ENCODE measurements around the gene C17orf67.

Gene C17orf67

GRCh38 chr17:56808503-56808902, 25.2 kb downstream of the C17orf67 start:
- DNase-seq (ENCODE audit: low read depth) = no peak

- DNase-seq (ENCODE audit: low read depth) = no peak
Observed at GRCh38 chr17:56807723-56808122, 26.0 kb downstream of the C17orf67 start.

DNA sequence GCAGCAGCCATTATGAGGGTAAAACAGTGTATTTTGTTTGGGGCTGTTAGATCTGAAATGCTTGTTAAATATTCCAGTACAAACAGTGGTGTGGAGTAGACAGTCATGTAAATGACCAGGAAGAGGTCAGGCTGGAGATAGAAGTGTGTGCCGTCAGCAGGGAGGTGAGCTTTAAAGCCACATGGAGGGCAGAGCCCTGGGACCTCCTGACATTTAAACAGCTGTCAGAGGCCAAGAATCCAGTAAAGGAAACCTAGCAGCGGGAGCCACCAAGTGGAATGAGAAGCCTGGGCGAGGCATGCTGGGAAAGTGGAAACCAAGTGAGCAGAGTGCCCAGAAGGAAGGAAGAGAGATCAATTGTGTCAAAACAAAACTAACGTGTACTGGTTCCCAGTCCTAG, 26.8 kb downstream of the C17orf67 start:
- DNase-seq (ENCODE audit: low read depth) = no peak

GRCh38 chr17:56804454-56804853, 29.3 kb downstream of the C17orf67 start:
- DNase-seq (ENCODE audit: low read depth) = peak; percentile 20

DNA sequence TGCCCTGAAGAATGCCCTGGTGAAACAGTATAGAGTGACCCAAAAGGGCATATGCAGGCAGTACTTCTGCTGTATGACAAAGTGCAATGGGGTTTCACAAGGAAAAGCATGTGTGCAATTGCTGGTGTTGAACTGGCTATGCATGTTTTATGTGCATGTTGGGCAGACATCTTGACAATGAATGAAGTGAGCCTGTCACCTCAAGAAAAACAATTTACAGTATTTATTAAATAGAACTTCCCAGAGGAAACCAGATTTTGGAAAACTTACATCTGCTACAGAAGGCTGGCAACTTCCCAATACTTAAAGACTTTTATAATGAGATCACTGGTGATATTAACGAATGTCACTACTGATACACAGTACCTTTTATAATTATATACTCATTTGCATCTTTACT, 30.6 kb downstream of the C17orf67 start:
- no peak for DNase-seq (ENCODE audit: low read depth)

- DNase-seq (ENCODE audit: low read depth) = no peak
Observed at GRCh38 chr17:56801459-56802178, 32.1 kb downstream of the C17orf67 start.

DNA sequence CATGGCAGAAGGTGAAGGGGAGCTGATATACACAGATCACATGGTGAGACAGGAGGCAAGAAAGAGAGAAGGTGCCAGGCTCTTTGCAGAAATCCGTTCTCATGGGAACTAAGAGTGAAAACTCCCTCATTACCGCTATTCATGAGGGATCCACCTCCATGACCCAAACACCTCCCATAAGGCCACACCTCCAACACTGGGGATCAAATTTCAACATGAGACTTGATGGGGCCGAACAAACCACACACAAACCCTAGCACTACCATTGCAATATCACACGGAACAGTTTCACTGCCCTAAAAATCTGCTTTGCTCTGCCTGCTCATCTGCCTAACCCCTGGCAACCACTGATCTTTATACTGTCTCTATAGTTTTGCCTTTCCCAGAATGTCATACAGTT, 34.8 kb downstream of the C17orf67 start:
- DNase-seq (ENCODE audit: low read depth) = peak; percentile 51

DNA sequence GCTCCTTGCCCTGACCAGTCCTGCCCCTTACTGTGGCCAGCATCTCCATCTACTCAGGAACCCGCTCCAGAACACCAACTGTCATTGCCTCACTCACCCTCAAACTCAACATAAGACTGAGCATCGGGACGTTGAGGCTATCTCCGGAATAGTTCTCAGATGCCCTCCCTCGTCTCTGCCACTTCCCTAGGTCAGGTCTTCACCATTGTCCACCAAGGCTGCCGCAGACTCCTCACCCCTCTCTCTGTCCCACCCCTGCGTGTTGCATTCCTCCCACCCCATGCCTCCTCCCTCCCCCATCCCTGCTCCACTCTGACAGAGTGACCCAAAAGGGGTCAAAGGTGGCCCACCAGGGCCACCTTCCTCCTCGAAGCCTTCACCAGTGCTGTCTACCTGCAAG, 37.2 kb downstream of the C17orf67 start:
- no peak for DNase-seq (ENCODE audit: low read depth)

DNA sequence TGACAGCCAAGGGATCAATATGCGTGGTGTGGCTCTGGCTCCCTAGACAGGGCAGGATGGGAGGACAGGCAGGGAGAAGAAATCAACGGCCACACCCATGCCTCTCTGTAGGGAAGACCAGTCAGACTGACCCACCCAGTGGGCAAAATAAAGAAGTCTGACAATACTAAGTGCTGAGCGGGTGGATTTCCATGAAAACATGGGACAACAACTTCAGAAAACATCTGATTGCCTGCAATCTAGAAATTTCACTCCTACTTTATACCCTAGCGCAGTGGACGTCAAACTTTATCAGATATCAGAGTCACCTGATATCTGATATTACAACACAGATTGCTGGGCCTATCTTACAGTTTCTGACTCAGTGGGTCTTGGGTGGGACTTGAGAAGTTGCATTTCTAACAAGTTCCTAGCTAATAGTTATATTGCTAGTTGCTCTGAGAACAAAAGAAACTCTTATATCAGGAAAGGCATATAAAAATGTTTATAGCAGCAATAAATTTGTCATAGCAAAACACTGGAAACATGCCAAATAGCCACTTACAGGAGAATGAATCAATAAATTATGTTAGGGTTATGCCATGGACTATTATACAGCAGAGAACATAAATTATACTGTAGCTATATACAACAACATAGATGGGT, 38.4 kb downstream of the C17orf67 start:
- no peak for DNase-seq (ENCODE audit: low read depth)

DNA sequence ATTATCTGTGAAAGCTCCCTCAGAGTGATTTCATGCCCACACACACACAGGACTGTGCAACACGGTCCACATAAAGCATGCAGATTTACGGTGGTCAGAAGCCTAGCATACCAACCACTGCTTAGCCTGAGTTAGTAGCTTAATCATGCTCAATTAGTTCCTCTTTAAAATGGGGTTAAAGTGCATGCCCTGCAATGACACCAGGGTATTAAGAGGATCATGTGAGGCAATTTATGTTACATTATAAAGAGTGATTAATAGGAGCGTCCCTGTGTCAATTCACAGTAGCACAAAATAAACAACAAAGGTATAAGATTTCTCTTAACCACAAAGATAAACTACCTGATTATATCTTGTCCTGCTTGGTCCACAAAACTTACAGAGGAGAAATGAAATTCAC, 39.8 kb downstream of the C17orf67 start:
- DNase-seq (ENCODE audit: low read depth) = peak; percentile 30

- no peak for DNase-seq (ENCODE audit: low read depth)
Observed at GRCh38 chr17:56793531-56793930, 40.2 kb downstream of the C17orf67 start.

DNA sequence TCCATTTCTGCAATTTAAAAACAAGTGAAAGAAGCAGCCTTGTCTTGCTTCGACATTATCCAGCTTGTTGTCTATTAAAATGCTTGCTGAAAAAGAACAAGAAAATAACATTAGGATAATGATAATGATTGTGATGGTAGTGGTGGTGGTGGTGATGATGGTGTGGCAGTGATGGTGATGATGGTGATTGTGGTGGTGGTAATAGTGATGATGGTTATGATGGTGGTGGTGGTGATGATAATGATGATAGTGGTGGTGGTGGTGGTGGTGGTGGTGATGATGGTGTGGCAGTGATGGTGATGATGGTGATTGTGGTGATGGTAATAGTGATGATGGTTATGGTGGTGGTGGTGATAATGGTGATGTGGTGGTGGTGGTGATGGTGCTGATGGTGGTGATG, 41.5 kb downstream of the C17orf67 start:
- no peak for DNase-seq (ENCODE audit: low read depth)

DNA sequence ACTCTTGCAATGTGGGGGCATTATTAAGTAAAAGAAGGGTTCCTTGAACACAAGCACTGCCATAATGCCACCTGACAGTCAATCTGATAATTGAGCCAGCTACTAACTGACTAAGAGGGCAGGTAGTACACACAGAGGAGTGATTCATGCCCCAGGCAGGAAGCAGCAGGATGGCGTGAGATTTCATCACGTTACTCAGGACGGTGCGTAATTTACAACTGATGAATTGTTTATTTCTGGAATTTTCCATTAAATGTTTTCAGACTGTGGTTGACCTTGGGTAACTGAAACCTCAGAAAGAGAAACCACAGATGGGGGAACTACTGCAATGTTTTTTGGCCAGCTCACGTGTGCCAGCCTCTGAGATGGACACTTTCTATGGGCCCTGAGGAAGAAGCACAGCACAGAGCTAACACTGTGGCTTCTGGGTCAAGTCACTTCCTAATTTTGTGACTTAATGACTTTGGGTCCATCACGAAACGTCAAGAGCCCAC, 46.7 kb downstream of the C17orf67 start:
- peak; percentile 98 for DNase-seq (ENCODE audit: low read depth)

- no peak for DNase-seq (ENCODE audit: low read depth)
Observed at GRCh38 chr17:56785997-56786680, 47.6 kb downstream of the C17orf67 start.

GRCh38 chr17:56785405-56785804, 48.3 kb downstream of the C17orf67 start:
- DNase-seq (ENCODE audit: low read depth) = peak; percentile 13

DNA sequence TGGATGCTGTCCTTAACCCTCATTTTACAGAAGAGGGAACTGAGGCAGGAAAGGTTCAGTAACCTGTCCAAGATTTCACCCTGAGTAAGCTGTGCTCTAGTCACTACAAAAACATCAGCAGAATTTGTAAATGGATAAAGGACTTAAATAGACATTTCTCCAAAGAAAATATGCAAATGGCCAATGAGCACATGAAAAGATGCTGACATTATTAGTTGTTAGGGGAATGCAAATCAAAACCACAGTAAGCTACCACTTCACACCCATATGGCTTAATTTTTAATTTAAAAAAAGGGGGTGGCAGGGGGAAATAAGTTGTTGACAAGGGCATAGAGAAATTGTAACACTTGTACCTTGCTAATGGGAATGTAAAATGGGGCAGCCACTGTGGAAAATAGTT, 51.4 kb downstream of the C17orf67 start:
- no peak for DNase-seq (ENCODE audit: low read depth)

DNA sequence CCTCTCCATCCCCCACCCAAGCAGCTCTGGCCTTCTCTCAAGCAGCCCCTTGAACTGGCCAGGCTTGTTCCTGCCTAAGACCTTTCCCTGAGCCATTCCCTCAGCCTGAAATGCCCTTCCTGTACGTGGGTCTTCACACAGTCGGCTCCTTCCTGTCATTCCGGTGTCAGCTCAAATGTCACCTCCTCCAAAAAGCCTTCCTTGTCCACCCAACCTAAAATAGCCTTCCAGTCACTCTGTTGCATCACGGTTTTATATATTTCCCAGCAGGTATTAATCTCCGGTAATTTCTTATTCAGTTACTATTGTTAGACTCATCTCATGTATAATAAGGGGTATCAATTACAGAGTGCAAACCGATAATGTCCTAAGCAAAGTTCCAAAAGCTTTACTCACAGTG, 51.8 kb downstream of the C17orf67 start:
- no peak for DNase-seq (ENCODE audit: low read depth)

DNA sequence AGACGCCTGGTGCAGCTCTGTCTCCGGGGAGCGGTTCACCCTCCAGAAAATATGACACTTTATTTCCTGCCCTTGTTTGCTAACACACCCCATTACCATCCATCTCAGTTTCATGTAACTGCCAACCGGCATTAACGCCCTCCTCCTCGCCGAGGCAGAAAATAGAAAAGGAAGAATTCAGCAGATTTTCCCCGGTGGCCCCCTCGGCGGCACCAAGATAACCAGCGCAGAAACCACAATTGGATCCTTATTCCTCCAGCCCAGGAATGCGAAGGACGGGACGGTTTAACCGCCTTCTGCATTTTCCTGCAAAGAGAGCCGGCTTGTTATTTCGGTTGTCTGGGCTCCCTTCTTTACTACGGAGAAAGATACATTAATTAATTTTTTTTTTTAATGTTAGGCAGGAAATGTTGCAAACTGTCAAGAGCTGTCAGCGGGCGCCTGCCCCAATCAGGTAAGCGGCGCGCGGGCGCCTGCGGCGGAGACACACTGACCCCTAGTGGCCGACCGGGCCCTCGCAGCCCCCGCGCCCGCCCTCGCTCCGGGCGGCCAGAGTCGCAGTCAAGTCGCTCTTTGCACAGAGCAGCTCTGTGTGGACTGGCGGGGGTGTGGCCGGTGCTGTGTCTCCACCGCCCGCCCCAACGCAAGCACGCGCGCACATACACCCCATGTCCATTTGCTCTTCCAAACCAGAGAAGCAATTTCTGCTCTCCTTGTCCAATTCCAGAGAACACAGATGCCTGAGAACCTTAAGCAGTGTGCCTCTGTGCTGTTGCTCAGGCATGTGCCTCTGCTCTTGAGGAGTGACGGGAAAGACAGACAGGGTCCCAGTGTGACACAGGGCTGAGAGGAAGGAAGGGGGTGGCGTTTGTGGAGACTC, 53.6 kb downstream of the C17orf67 start:
- DNase-seq (ENCODE audit: low read depth) = peak; percentile 51

DNA sequence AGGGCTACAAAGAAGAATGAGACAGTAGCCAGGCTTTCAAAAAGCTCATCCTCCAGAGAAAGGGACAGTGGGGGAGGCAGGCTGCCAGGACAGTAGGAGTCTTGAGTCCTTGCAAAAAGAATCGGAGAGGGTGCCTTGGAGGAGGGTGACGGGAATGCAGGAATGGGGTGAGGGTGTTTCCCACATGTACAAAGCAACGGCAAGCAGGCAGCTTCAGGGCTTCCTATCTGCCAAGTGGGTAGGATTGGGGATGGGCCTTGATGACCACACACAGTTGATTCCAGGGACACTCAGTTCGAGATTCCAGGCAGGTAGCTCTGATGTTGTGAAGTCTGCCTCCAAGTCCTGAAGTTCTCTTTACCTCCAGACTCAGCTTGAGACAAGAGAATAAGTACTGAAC, 54.4 kb downstream of the C17orf67 start:
- no peak for DNase-seq (ENCODE audit: low read depth)

- no peak for DNase-seq (ENCODE audit: low read depth)
Observed at GRCh38 chr17:56778898-56779297, 54.8 kb downstream of the C17orf67 start.

DNA sequence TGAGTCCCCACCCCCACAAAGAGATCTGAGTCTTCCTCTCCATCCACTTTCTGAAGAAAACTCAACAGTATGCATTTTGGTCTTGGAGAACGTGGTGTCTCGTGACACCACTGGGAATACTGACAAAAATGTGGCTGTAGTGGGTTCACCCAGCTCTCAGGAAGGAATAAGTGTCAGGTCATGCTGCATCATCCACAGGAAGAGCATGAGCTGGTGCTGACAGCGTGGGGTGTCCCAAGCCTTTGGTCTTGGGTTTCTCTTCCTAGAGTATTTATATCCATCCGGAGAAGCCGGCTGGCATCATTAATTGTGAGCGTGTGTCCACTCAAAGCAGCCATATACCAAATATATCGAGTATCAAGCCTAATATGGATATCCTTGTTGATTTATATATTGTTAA, 55.9 kb downstream of the C17orf67 start:
- DNase-seq (ENCODE audit: low read depth) = no peak

- DNase-seq (ENCODE audit: low read depth) = no peak
Observed at GRCh38 chr17:56774650-56775049, 59.1 kb downstream of the C17orf67 start.
